ENCODE data around the gene DYDC2. TPM values are rescaled to one million over a fixed set of nuclear protein-coding genes. Genes with fewer than 3 reads are reported as not detected.

DYDC2 gene
- total RNA-seq, 2 experiments from 2014 or later: not detected

- intact Hi-C loops (cut with DNase I, micrococcal nuclease): no loop called here
- Histone ChIP-seq H3K27me3 (ENCODE audit: control insufficient read depth in 1 of 2, insufficient read depth in 2 of 2, low read length in 2 of 2) (peaks cover 0 to 5% of the 10 kb centered on the region in 2 experiments), H3K4me1 (ENCODE audit: insufficient read depth, low read length) (no peaks in the 10 kb centered on the region), H3K9me3 (ENCODE audit: control insufficient read depth in 1 of 2, insufficient read depth in 1 of 2, low read length in 2 of 2) (no peaks in the 10 kb centered on the region), H3K27ac (ENCODE audit: low read depth in 1 of 2, low read length in 2 of 2) (no peak overlapping the region), H3K4me3 (ENCODE audit: low read length) (no peak overlapping the region), H3K36me3 (ENCODE audit: insufficient read depth, low read length) (no peaks in the 10 kb centered on the region)
- ChIA-PET POLR2A (no interaction called here), CTCF (no interaction called here)
- Mint-ChIP-seq H3K27me3 (no peaks in the 10 kb centered on the region), H3K36me3 (ENCODE audit: low read depth) (no peaks in the 10 kb centered on the region), H3K9me3 (no peaks in the 10 kb centered on the region), H3K4me3 (no peak overlapping the region), H3K4me1 (ENCODE audit: low read depth) (no peaks in the 10 kb centered on the region), H3K27ac (no peak overlapping the region)
- TF ChIP-seq CTCF (IDR thresholded peaks at IDR 0.05): no peak
- ATAC-seq (ENCODE audit: poor library complexity): no peak
- no peak for DNase-seq
Observed at GRCh38 chr10:80322711-80323110, 33.9 kb upstream of the DYDC2 start.

- no peak for TF ChIP-seq CTCF (IDR thresholded peaks at IDR 0.05)
- ChIA-PET CTCF (no interaction called here), POLR2A (interaction anchor here (0.6 kb wide), 1 partner anchor 12 kb away, joined by 3 read pairs; no protein-coding TSS in a partner anchor)
- no peaks in the 10 kb centered on the region for H3K4me1 ChIP-seq (ENCODE audit: insufficient read depth, low read length)
- intact Hi-C loops (cut with DNase I, micrococcal nuclease): no loop called here
- no peak for ATAC-seq (ENCODE audit: poor library complexity)
- Mint-ChIP-seq H3K27me3 (no peaks in the 10 kb centered on the region), H3K36me3 (ENCODE audit: low read depth) (no peaks in the 10 kb centered on the region), H3K9me3 (no peaks in the 10 kb centered on the region), H3K4me3 (no peak overlapping the region), H3K27ac (no peak overlapping the region), H3K4me1 (ENCODE audit: low read depth) (no peaks in the 10 kb centered on the region)
- no peak overlapping the region for H3K4me3 ChIP-seq (ENCODE audit: low read length)
- no peaks in the 10 kb centered on the region for H3K36me3 ChIP-seq (ENCODE audit: insufficient read depth, low read length)
- no peaks in the 10 kb centered on the region for H3K9me3 ChIP-seq (ENCODE audit: control insufficient read depth in 1 of 2, insufficient read depth in 1 of 2, low read length in 2 of 2)
- DNase-seq: no peak
- H3K27me3 ChIP-seq (ENCODE audit: control insufficient read depth in 1 of 2, insufficient read depth in 2 of 2, low read length in 2 of 2): peaks cover 0 to 5% of the 10 kb centered on the region in 2 experiments
- H3K27ac ChIP-seq (ENCODE audit: low read depth in 1 of 2, low read length in 2 of 2): no peak overlapping the region
Observed at GRCh38 chr10:80323311-80323710, 33.3 kb upstream of the DYDC2 start.

GRCh38 chr10:80324086-80324485 lies 32.5 kb upstream of the DYDC2 start:
- H3K36me3 ChIP-seq (ENCODE audit: insufficient read depth, low read length): no peaks in the 10 kb centered on the region
- CTCF ChIA-PET: no interaction called here
- no peak for TF ChIP-seq CTCF (IDR thresholded peaks at IDR 0.05)
- Mint-ChIP-seq H3K4me1 (ENCODE audit: low read depth) (no peaks in the 10 kb centered on the region), H3K36me3 (ENCODE audit: low read depth) (no peaks in the 10 kb centered on the region), H3K9me3 (no peaks in the 10 kb centered on the region), H3K4me3 (no peak overlapping the region), H3K27me3 (no peaks in the 10 kb centered on the region), H3K27ac (no peak overlapping the region)
- H3K4me1 ChIP-seq (ENCODE audit: insufficient read depth, low read length): no peaks in the 10 kb centered on the region
- ATAC-seq (ENCODE audit: poor library complexity) (no peak), DNase-seq (no peak)
- intact Hi-C loops (cut with DNase I, micrococcal nuclease): no loop called here
- POLR2A ChIA-PET: interaction anchor here (0.6 kb wide), 1 partner anchor 11 kb away, joined by 3 read pairs; no protein-coding TSS in a partner anchor
- H3K27me3 ChIP-seq (ENCODE audit: control insufficient read depth in 1 of 2, insufficient read depth in 2 of 2, low read length in 2 of 2): peaks cover 0 to 5% of the 10 kb centered on the region in 2 experiments
- no peak overlapping the region for H3K4me3 ChIP-seq (ENCODE audit: low read length)
- H3K9me3 ChIP-seq (ENCODE audit: control insufficient read depth in 1 of 2, insufficient read depth in 1 of 2, low read length in 2 of 2): no peaks in the 10 kb centered on the region
- H3K27ac ChIP-seq (ENCODE audit: low read depth in 1 of 2, low read length in 2 of 2): no peak overlapping the region

All from CD4-positive, alpha-beta T cell (primary cell).